K562 (cell line): Measurements from ENCODE around the gene KCTD12. TPM values are rescaled to one million over a fixed set of nuclear protein-coding genes. Genes with fewer than 3 reads are reported as not detected.

Experiments
- ATAC-seq: fragments of 200-7000 bp; cut with Tn5 transposase; 3 replicates; pipeline ENCODE4 v1.9.1; 2020; ENCODE audit warnings: moderate library complexity
- BruUV-seq: library from RNA; stranded (reverse); fragments of 400-500 nt; replicated peaks from 2 replicates; lab custom pipeline; 2021; lab: Mats Ljungman, UMichigan
- CTCF ChIA-PET: fragments of 300-600 bp; formaldehyde crosslinking; extraction: SDS; loops from one replicate; lab custom pipeline; 2021; ENCODE audit warnings: low intra/inter-chr PET ratio; lab: Yijun Ruan, JAX
- POLR2A ChIA-PET: fragments of 300-600, 350-650 bp; sonication (Branson Sonifier 250); formaldehyde crosslinking; extraction: SDS; loops from one replicate; lab custom pipeline; 2021; ENCODE audit warnings: antibody characterized with exemption, inconsistent platforms; lab: Yijun Ruan, JAX
- DNase-seq, 4 experiments: peaks; one replicate each; pipeline versions ENCODE4 v3.0.0 to v3.0.0-alpha.2; 2011 to 2018; ENCODE audit warnings: low spot score in 3 of 4, mixed read lengths in 3 of 4; ENCODE audit errors: extremely low read depth in 1 of 4
- FAIRE-seq: peaks from 2 replicates; lab custom pipeline; 2011; peaks lifted over from hg19 to GRCh38; lab: Jason Lieb, UNC
- H2AFZ ChIP-seq: 2 replicates; pipeline ENCODE4 v1.6.0; 2011; ENCODE audit warnings: low read depth, low read length, control low read depth, inconsistent platforms
- H3K27ac ChIP-seq: fragments of 200-600 bp; 3 replicates; pipeline ENCODE4 v1.8.0; 2011; ENCODE audit warnings: low read depth, mild to moderate bottlenecking, control low read depth, inconsistent platforms, low read length, moderate library complexity, mixed read lengths; ENCODE audit errors: extremely low read depth
- H3K27me3 ChIP-seq, 2 experiments: fragments of 300-600 bp in 1 of 2; 2 replicates in 1 of 2; 3 replicates in 1 of 2; pipeline versions ENCODE4 v1.6.0 to v1.8.0; 2011; ENCODE audit warnings: inconsistent platforms in 2 of 2, low read length in 2 of 2, mild to moderate bottlenecking in 1 of 2, mixed read lengths in 1 of 2, moderate library complexity in 1 of 2; ENCODE audit not compliant: control insufficient read depth in 2 of 2, insufficient read depth in 2 of 2
- H3K36me3 ChIP-seq: fragments of 300-600 bp; 3 replicates; pipeline ENCODE4 v1.8.0; 2011; ENCODE audit warnings: mild to moderate bottlenecking, low read length, inconsistent platforms; ENCODE audit not compliant: control insufficient read depth, insufficient read depth
- H3K4me1 ChIP-seq, 2 experiments: fragments of 200-600 bp in 1 of 2; replicated peaks in 1 of 2; 2 replicates in 1 of 2; 3 replicates in 1 of 2; pipeline versions ENCODE4 v1.5.1 to v1.8.0; 2011; ENCODE audit warnings: inconsistent platforms in 2 of 2, low read length in 2 of 2, mild to moderate bottlenecking in 1 of 2, mixed read lengths in 1 of 2, moderate library complexity in 1 of 2; ENCODE audit not compliant: control insufficient read depth in 2 of 2, insufficient read depth in 2 of 2
- H3K4me2 ChIP-seq: 2 replicates; pipeline ENCODE4 v1.6.1; 2011; ENCODE audit warnings: low read length, control low read depth, inconsistent platforms, mixed read lengths; ENCODE audit not compliant: insufficient read depth
- H3K4me3 ChIP-seq: fragments of 200-600 bp; sonication (generic), shearing (Covaris generic); 2 replicates; pipeline ENCODE4 v1.5.1; 2016; ENCODE audit warnings: control low read depth, inconsistent platforms
- H3K79me2 ChIP-seq: fragments of 200-600 bp; 3 replicates; pipeline ENCODE4 v1.8.0; 2011; ENCODE audit warnings: low read length, inconsistent platforms; ENCODE audit not compliant: control insufficient read depth, insufficient read depth
- H3K9ac ChIP-seq, 2 experiments: 2 replicates each; pipeline versions ENCODE4 v1.6.0 to v1.6.1; 2011; ENCODE audit warnings: low read depth in 2 of 2, low read length in 2 of 2, control low read depth in 1 of 2, inconsistent platforms in 1 of 2, mild to moderate bottlenecking in 1 of 2, mixed read lengths in 1 of 2; ENCODE audit not compliant: insufficient read depth in 1 of 2
- H3K9me1 ChIP-seq: one replicate; pipeline ENCODE4 v1.6.0; 2011; ENCODE audit warnings: inconsistent platforms, mild to moderate bottlenecking, low read length, moderate library complexity; ENCODE audit not compliant: control insufficient read depth, insufficient read depth
- H3K9me3 ChIP-seq: replicated peaks from 2 replicates; pipeline ENCODE4 v1.5.1; 2011; ENCODE audit warnings: low read depth, low read length, inconsistent platforms; ENCODE audit not compliant: control insufficient read depth, insufficient read depth
- H4K20me1 ChIP-seq: replicated peaks from 2 replicates; pipeline ENCODE4 v1.6.1; 2011; ENCODE audit warnings: low read length, inconsistent platforms, mixed read lengths; ENCODE audit not compliant: control insufficient read depth, insufficient read depth
- BACH1 ChIP-seq: fragments of 200-800 bp; sonication (Bioruptor generic); IDR thresholded peaks from 2 replicates; pipeline ENCODE4 v1.6.1; 2016; ENCODE audit warnings: missing genetic modification characterization, missing compliant biosample characterization
- BCL6 ChIP-seq: fragments of 250-450 bp; sonication (Bioruptor Pico); IDR thresholded peaks from 2 replicates; pipeline ENCODE4 v1.4.0; 2020
- HEY1 ChIP-seq: fragments of 250-450 bp; sonication (Bioruptor Pico); IDR thresholded peaks from 2 replicates; pipeline ENCODE4 v1.5.0; 2020; ENCODE audit warnings: mild to moderate bottlenecking, moderate library complexity, borderline replicate concordance
- NBN ChIP-seq: fragments of 450-650 bp; IDR thresholded peaks from 2 replicates; pipeline ENCODE4 v1.6.1; 2016; ENCODE audit warnings: low read depth, mild to moderate bottlenecking
- SNAPC5 ChIP-seq: fragments of 250-450 bp; sonication (Bioruptor Pico); IDR thresholded peaks from 2 replicates; pipeline ENCODE4 v1.8.0; 2021; ENCODE audit warnings: moderate library complexity, mild to moderate bottlenecking, inconsistent platforms
- ZNF146 ChIP-seq: IDR thresholded peaks from one replicate; pipeline ENCODE4 v1.6.1; 2018; ENCODE audit warnings: missing compliant biosample characterization; ENCODE audit not compliant: unreplicated experiment
- ZNF511 ChIP-seq: sonication (generic); formaldehyde crosslinking; IDR thresholded peaks from 2 replicates; pipeline ENCODE4 v1.8.0; 2022; ENCODE audit warnings: mild to moderate bottlenecking, missing genetic modification reagents
- WGBS: fragments of 100-300 bp; shearing (Covaris generic); methylation state at CpG from one replicate; pipeline ENCODE4 v1.1.6; 2016; ENCODE audit warnings: low coverage, mixed read lengths; ENCODE audit not compliant: insufficient coverage; ENCODE audit errors: missing lambda C conversion rate; 5-methylcytosine and 5-hydroxymethylcytosine counted together
- in situ Hi-C: fragments of 300-500 bp; cut with MboI; formaldehyde crosslinking; loops from 4 replicates; pipeline ENCODE4 v1.15.0; 2018; ENCODE audit warnings: inconsistent platforms, mixed read lengths
- intact Hi-C: fragments of 100-400 bp; cut with micrococcal nuclease; formaldehyde crosslinking; loops from 2 replicates; pipeline ENCODE4 v1.14.2; 2022
- polyA plus RNA-seq, 8 experiments: library from polyadenylated mRNA; depleted of rRNA in 4 of 8; stranded (reverse) in 5 of 8; unstranded in 3 of 8; fragments of >200 nt; fragmentation: Nextera tagmentation in 2 of 8; fragmentation: Illumina TruSeq in 1 of 8; extraction: Ambion mirVana in 2 of 8; extraction: Trizol in 1 of 8; gene quantifications; 2 replicates each; pipeline versions ENCODE4 v1.2.1 to v1.2.3, GENCODE V29; 2011 to 2014; ENCODE audit warnings: inconsistent platforms in 1 of 8, missing spikeins in 1 of 8
- total RNA-seq, 7 experiments: library from RNA; depleted of rRNA in 6 of 7; stranded (reverse); fragments of >200 nt in 6 of 7; fragmentation: Illumina TruSeq in 2 of 7; extraction: Trizol in 2 of 7; gene quantifications; 2 replicates each; pipeline versions ENCODE4 v1.2.1 to v1.2.3, GENCODE V29; 2011 to 2021; ENCODE audit warnings: low replicate concordance in 1 of 7

KCTD12 gene
- total and polyA plus RNA-seq, 9 of the 15 experiments (the other 6 are each of a cell fraction or from before 2014, with no cell fraction given), result 0.14 to 0.93 (median 0.32) TPM

GRCh38 chr13:76872675-76873074, 13.5 kb downstream of the KCTD12 start (continued):
- TF ChIP-seq BCL6 (CRISPR knock-in tag), result no peak

- Histone ChIP-seq H3K4me2 (no peak overlapping the region), H2AFZ (no peak overlapping the region), H3K4me1 (no peaks in the 10 kb centered on the region), H3K9me1 (no peaks in the 10 kb centered on the region), H3K4me3 (no peak overlapping the region), H3K27ac (no peak overlapping the region), H3K9ac (no peak overlapping the region), H3K27me3 (no peaks in the 10 kb centered on the region; a peak in 1 of 5 replicates), H3K79me2 (no peaks in the 10 kb centered on the region), H3K36me3 (no peaks in the 10 kb centered on the region), H3K9me3 (no peaks in the 10 kb centered on the region), H4K20me1 (no peaks in the 10 kb centered on the region)
- intact Hi-C loops (no loop called here), in situ Hi-C loops (no loop called here)
- DNase-seq (no peak), FAIRE-seq (no peak), ATAC-seq (no peak)
- POLR2A ChIA-PET, result no interaction called here
- WGBS, result 0% methylated on average over 3 of the region's 3 CpGs
- TF ChIP-seq SNAPC5 (no peak), NBN (no peak), ZNF146 (no peak), ZNF511 (CRISPR knock-in tag) (no peak), BACH1 (tag) (no peak), HEY1 (no peak)
- CTCF ChIA-PET, result no interaction called here
- no TSS peak for BruUV-seq
Observed at GRCh38 chr13:76871432-76871831, 14.8 kb downstream of the KCTD12 start.
